Chondrocyte (in vitro differentiated cells): ENCODE data around the gene LPP. TPM values are rescaled to one million over a fixed set of nuclear protein-coding genes. Genes with fewer than 3 reads are reported as not detected.

ENCODE experiments used
- DNase-seq: peaks from one replicate; pipeline ENCODE4 v3.0.0; 2021; ENCODE audit warnings: mixed read lengths, low spot score
- H3K27ac Mint-ChIP-seq: one replicate; pipeline ENCODE4 v1.8.0; 2021; ENCODE audit warnings: mild to moderate bottlenecking, moderate library complexity, mixed read lengths; ENCODE audit not compliant: unreplicated experiment
- H3K27me3 Mint-ChIP-seq: 2 replicates; pipeline ENCODE4 v1.8.0; 2021; ENCODE audit warnings: low read depth, mixed read lengths
- H3K36me3 Mint-ChIP-seq: 2 replicates; pipeline ENCODE4 v1.8.0; 2021; ENCODE audit warnings: low read depth, mixed read lengths
- H3K4me1 Mint-ChIP-seq: 2 replicates; pipeline ENCODE4 v1.8.0; 2021; ENCODE audit warnings: low read depth, mild to moderate bottlenecking, mixed read lengths
- H3K4me3 Mint-ChIP-seq: one replicate; pipeline ENCODE4 v1.8.0; 2021; ENCODE audit warnings: mild to moderate bottlenecking, moderate library complexity, mixed read lengths; ENCODE audit not compliant: unreplicated experiment
- H3K9me3 Mint-ChIP-seq: 2 replicates; pipeline ENCODE4 v1.8.0; 2021; ENCODE audit warnings: low read depth, mixed read lengths
- total RNA-seq: library from RNA; stranded (reverse); gene quantifications from 3 replicates; pipeline ENCODE4 v1.2.1, GENCODE V29; 2021
- TF ChIP-seq, protein P1 (sequence below): fragments of 200-600 bp; sonication (generic); IDR thresholded peaks from 2 replicates; pipeline ENCODE4 v1.5.0; 2021; ENCODE audit warnings: antibody characterized with exemption, mild to moderate bottlenecking, moderate library complexity

Gene LPP
- total RNA-seq, 1 donor from 2014 or later, result 295 TPM

DNA sequence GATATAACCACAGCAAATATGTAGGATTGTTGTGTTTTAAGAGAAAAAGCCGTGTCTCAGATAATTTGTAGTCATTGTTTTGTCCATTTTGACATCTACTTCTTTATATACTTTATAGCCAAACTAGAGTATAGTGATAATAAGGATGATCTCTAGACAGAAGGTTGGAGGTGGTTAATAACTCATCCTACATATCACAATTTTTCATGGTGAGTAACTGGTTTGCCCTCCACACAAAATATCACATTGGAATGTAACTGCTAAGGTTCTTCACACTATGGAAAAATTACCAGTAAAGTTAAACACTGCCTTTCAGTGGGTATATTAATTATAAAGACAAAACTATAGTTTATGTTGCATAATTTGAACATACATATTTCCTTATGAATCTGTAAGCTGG, 380.7 kb downstream of the LPP start:
- no peaks in the 10 kb centered on the region for H3K27me3 Mint-ChIP-seq
- peak overlapping the region; percentile 79 for H3K27ac Mint-ChIP-seq
- TF ChIP-seq, protein P1, sequence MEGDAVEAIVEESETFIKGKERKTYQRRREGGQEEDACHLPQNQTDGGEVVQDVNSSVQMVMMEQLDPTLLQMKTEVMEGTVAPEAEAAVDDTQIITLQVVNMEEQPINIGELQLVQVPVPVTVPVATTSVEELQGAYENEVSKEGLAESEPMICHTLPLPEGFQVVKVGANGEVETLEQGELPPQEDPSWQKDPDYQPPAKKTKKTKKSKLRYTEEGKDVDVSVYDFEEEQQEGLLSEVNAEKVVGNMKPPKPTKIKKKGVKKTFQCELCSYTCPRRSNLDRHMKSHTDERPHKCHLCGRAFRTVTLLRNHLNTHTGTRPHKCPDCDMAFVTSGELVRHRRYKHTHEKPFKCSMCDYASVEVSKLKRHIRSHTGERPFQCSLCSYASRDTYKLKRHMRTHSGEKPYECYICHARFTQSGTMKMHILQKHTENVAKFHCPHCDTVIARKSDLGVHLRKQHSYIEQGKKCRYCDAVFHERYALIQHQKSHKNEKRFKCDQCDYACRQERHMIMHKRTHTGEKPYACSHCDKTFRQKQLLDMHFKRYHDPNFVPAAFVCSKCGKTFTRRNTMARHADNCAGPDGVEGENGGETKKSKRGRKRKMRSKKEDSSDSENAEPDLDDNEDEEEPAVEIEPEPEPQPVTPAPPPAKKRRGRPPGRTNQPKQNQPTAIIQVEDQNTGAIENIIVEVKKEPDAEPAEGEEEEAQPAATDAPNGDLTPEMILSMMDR, result no peak
- H3K9me3 Mint-ChIP-seq, result no peaks in the 10 kb centered on the region
- no peak overlapping the region for H3K4me3 Mint-ChIP-seq
- no peak for DNase-seq
- peaks cover 65% of the 10 kb centered on the region for H3K4me1 Mint-ChIP-seq
- H3K36me3 Mint-ChIP-seq, result peaks cover 2% of the 10 kb centered on the region

DNA sequence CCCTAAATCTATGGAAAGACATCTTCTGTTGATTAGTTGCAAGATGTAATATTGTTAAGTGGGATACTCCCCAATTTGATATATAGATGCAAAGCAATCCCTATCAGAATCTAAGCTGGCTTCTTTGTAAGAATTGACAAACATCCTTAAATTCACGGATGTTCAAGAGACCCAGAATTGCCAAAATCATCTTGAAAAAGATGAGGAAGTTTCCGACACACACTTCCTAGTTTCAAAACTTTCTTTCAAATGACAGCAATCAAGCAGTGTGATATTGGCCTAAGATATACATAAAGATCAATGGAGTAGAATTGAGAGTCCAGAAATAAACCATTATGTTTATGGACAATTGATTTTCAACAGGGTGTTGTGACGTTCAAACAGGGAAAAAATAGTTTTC, 383.6 kb downstream of the LPP start:
- Mint-ChIP-seq H3K27me3 (no peaks in the 10 kb centered on the region), H3K9me3 (no peaks in the 10 kb centered on the region), H3K4me1 (peaks cover 49% of the 10 kb centered on the region), H3K4me3 (no peak overlapping the region), H3K36me3 (peaks cover 2% of the 10 kb centered on the region), H3K27ac (no peak overlapping the region)
- no peak for DNase-seq
- TF ChIP-seq, protein P1, result no peak

DNA sequence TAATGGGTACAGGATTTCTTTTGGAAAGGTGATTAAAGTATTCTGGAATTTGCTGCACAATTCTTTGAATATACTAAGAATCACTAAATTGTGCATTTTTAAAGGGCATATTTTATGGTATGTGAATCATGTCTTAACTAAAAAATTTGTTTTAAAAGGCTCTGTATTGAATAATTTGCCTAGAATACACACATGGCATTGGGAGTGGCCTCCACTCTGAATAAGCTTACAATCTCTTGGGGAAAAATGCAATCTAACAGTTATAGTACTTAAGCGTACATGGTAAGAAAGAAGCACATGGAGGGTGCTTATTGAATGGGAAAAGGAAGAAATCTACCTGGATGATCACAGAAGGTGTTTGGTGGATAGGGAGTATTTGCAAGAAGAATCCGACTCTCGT, 385.1 kb downstream of the LPP start:
- H3K4me1 Mint-ChIP-seq, result peaks cover 39% of the 10 kb centered on the region
- H3K4me3 Mint-ChIP-seq, result no peak overlapping the region
- DNase-seq, result no peak
- no peaks in the 10 kb centered on the region for H3K9me3 Mint-ChIP-seq
- TF ChIP-seq, protein P1, result no peak
- H3K27ac Mint-ChIP-seq, result no peak overlapping the region
- peaks cover 5% of the 10 kb centered on the region for H3K36me3 Mint-ChIP-seq
- no peaks in the 10 kb centered on the region for H3K27me3 Mint-ChIP-seq

DNA sequence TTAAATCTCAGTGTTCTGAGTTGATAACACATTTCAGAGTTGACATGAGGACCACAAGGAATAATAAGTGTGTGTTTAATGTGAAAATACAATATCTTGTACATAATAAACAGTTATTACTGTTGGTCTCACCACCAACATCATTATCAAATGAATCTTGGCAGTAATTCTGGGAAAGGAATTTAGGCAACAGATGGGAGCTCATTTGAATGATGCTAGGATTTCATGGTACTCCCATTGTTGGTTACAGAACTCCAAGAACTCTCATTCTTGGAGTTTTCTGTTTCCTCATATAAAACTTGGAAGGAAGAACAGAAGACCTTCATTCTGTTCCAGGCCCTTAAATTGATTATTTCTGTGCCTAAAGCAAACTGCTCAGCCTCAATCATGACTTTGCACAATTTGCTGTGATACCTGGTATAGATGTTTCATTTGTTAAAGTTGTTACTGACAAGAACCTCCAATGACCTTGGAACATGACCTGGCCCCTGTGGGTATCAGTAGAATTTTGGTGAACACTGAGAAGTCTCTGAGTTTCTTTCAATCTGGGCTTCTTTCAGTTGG, 385.8 kb downstream of the LPP start:
- Mint-ChIP-seq H3K4me1 (peaks cover 32% of the 10 kb centered on the region), H3K4me3 (no peak overlapping the region), H3K27me3 (no peaks in the 10 kb centered on the region), H3K27ac (no peak overlapping the region), H3K9me3 (no peaks in the 10 kb centered on the region), H3K36me3 (peaks cover 5% of the 10 kb centered on the region)
- DNase-seq, result no peak
- TF ChIP-seq, protein P1, result no peak

DNA sequence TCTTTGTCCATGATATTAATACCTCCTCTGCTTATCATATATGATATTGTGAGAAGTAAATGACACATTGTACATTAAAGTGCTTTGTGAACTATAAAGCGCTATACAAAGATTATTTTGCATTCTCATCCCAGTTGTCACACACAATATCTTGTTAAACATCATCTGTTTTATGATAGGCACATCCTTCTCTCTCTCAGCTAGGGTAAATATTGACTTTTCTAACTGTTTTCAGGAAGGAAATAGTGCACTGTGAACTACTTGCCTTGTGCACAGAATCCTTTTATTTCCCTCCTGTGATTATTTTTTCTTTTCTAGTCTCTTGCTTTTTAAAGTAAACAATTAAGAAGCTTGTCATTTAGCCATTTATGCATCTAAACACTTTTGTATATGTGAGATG, 388.2 kb downstream of the LPP start:
- DNase-seq, result no peak
- Mint-ChIP-seq H3K27me3 (no peaks in the 10 kb centered on the region), H3K27ac (no peak overlapping the region), H3K4me3 (no peak overlapping the region), H3K4me1 (peaks cover 31% of the 10 kb centered on the region), H3K9me3 (no peaks in the 10 kb centered on the region), H3K36me3 (peaks cover 5% of the 10 kb centered on the region)
- TF ChIP-seq, protein P1, result no peak
